MCF 10A (cell line): ENCODE data around the gene PTH2. TPM values are rescaled to one million over a fixed set of nuclear protein-coding genes. Genes with fewer than 3 reads are reported as not detected.

Source experiments
- BruUV-seq: library from RNA; stranded (reverse); fragments of 400-500 nt; replicated peaks from 2 replicates; lab custom pipeline; 2021; lab: Mats Ljungman, UMichigan
- CTCF ChIA-PET: fragments of 300-600 bp; sonication (Branson Sonifier 250); formaldehyde crosslinking; extraction: SDS; loops from one replicate; lab custom pipeline; 2021; ENCODE audit warnings: antibody characterized with exemption, inconsistent platforms; lab: Yijun Ruan, JAX
- POLR2A ChIA-PET: fragments of 300-600, 350-650 bp; sonication (Branson Sonifier 250); formaldehyde crosslinking; extraction: SDS; loops from one replicate; lab custom pipeline; 2020; ENCODE audit warnings: antibody characterized with exemption, inconsistent platforms; lab: Yijun Ruan, JAX
- DNase-seq: peaks from one replicate; pipeline ENCODE4 v3.0.0-alpha.2; 2018; ENCODE audit not compliant: unreplicated experiment
- H3K27ac Mint-ChIP-seq: one replicate; pipeline ENCODE4 v1.8.0; 2022; ENCODE audit warnings: mild to moderate bottlenecking, low read depth, mixed read lengths; ENCODE audit not compliant: unreplicated experiment
- H3K27me3 Mint-ChIP-seq: one replicate; pipeline ENCODE4 v1.8.0; 2022; ENCODE audit warnings: mixed read lengths; ENCODE audit not compliant: insufficient read depth, unreplicated experiment
- H3K36me3 Mint-ChIP-seq: one replicate; pipeline ENCODE4 v1.8.0; 2022; ENCODE audit warnings: mild to moderate bottlenecking, moderate library complexity, mixed read lengths; ENCODE audit not compliant: insufficient read depth, unreplicated experiment
- H3K4me1 Mint-ChIP-seq: one replicate; pipeline ENCODE4 v1.8.0; 2022; ENCODE audit warnings: mixed read lengths; ENCODE audit not compliant: insufficient read depth, unreplicated experiment
- H3K4me3 Mint-ChIP-seq: one replicate; pipeline ENCODE4 v1.8.0; 2022; ENCODE audit warnings: mild to moderate bottlenecking, moderate library complexity, mixed read lengths; ENCODE audit not compliant: unreplicated experiment
- H3K9me3 Mint-ChIP-seq: one replicate; pipeline ENCODE4 v1.8.0; 2022; ENCODE audit warnings: mixed read lengths; ENCODE audit not compliant: unreplicated experiment
- intact Hi-C: fragments of 100-400 bp; cut with micrococcal nuclease; formaldehyde crosslinking; loops from 2 replicates; pipeline ENCODE4 v1.14.1; 2022
- total RNA-seq: library from RNA; stranded (reverse); gene quantifications from 2 replicates; pipeline ENCODE4 v1.2.3, GENCODE V29; 2022
- TF ChIP-seq, protein P1 (sequence below): fragments of 200-600 bp; IDR thresholded peaks from one replicate; pipeline ENCODE4 v1.8.0; 2022; ENCODE audit warnings: antibody characterized with exemption, mild to moderate bottlenecking; ENCODE audit not compliant: unreplicated experiment

PTH2 gene
- total RNA-seq, 1 experiment from 2014 or later: not detected

DNA sequence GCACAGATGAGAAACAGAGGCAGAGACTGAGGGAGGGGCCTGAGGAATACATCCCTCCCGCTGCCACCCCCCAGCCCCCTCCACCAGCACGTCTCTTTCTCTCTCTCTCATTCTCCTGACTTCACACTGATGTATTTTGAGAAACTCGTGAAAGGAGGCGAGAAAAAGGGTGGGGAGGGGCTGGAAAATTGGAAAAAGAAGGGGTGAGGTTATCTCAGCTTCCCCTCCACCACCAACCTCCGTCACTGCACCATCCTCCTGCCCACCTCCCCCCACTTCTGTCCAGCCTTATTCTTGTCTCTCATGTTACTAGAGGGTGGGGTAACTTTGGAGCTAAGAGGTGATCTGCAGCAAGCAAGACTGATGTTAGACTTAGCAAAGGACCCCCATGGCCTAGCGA, 16.6 kb upstream of the PTH2 start:
- TF ChIP-seq, protein P1, sequence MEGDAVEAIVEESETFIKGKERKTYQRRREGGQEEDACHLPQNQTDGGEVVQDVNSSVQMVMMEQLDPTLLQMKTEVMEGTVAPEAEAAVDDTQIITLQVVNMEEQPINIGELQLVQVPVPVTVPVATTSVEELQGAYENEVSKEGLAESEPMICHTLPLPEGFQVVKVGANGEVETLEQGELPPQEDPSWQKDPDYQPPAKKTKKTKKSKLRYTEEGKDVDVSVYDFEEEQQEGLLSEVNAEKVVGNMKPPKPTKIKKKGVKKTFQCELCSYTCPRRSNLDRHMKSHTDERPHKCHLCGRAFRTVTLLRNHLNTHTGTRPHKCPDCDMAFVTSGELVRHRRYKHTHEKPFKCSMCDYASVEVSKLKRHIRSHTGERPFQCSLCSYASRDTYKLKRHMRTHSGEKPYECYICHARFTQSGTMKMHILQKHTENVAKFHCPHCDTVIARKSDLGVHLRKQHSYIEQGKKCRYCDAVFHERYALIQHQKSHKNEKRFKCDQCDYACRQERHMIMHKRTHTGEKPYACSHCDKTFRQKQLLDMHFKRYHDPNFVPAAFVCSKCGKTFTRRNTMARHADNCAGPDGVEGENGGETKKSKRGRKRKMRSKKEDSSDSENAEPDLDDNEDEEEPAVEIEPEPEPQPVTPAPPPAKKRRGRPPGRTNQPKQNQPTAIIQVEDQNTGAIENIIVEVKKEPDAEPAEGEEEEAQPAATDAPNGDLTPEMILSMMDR: no peak
- Mint-ChIP-seq H3K4me1 (peaks cover 28% of the 10 kb centered on the region), H3K4me3 (no peak overlapping the region), H3K27me3 (peaks cover 67% of the 10 kb centered on the region), H3K27ac (no peak overlapping the region), H3K36me3 (no peaks in the 10 kb centered on the region), H3K9me3 (no peaks in the 10 kb centered on the region)
- ChIA-PET POLR2A (interaction anchor here (0.5 to 0.7 kb wide), 2 partner anchors 429 to 775 kb away, joined by 3 to 4 read pairs; no protein-coding TSS in a partner anchor), CTCF (interaction anchor here (0.8 to 1.9 kb wide), 2 partner anchors 15 to 49 kb away, joined by 3 to 6 read pairs; partner anchors contain the start of gene GFY)
- intact Hi-C loops: no loop called here
- DNase-seq: no peak
- no TSS peak for BruUV-seq

DNA sequence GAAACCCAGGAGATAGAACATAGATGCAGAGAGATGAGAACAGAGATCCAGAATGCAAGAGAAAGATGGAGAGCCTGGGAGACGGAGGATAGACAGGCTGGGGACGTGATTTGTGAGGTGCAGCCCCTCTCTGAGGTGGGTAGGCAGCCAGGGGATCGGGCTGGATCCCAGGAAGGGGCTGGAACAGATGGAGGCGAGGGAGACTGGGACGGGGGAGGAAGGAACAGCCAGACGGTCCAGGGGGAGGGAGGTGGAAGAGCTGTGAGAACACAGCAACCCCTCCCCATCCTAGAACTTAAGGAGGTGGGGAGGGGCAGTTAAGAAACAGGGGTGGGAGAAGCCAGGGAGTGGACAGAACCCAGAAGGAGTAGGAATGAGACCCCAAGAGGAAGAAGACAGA, 15.0 kb upstream of the PTH2 start:
- H3K27me3 Mint-ChIP-seq: peaks cover 67% of the 10 kb centered on the region
- no peak overlapping the region for H3K27ac Mint-ChIP-seq
- DNase-seq: no peak
- intact Hi-C loops: no loop called here
- ChIA-PET POLR2A (no interaction called here), CTCF (no interaction called here)
- H3K4me3 Mint-ChIP-seq: no peak overlapping the region
- no peaks in the 10 kb centered on the region for H3K9me3 Mint-ChIP-seq
- H3K36me3 Mint-ChIP-seq: no peaks in the 10 kb centered on the region
- TF ChIP-seq, protein P1: no peak
- H3K4me1 Mint-ChIP-seq: peaks cover 19% of the 10 kb centered on the region
- BruUV-seq: no TSS peak

DNA sequence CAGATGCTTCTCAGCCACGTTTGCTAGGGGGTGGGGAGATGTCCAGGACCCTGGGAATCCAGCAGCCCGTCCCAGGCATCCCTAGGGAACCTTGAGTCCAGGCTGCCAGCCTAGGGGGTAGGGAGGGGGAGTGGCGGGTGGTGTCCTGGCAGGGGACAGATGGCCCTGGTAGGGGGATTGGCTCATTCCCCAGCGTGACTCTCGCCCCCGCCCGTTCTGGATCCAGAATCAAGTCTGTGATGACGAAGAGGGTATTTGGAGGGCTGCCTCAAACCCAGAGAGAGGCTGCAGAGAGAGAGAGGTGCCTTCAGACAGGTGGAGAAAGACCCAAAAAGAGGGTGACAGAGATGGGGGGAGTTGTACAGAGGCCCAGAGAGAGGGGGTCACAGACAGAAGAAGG, 14.0 kb upstream of the PTH2 start:
- ChIA-PET POLR2A (interaction anchor here (1.0 kb wide), 1 partner anchor 13 kb away, joined by 3 read pairs; no protein-coding TSS in a partner anchor), CTCF (no interaction called here)
- intact Hi-C loops: no loop called here
- TF ChIP-seq, protein P1: no peak
- no peaks in the 10 kb centered on the region for H3K36me3 Mint-ChIP-seq
- DNase-seq: no peak
- H3K4me1 Mint-ChIP-seq: peaks cover 13% of the 10 kb centered on the region
- no peaks in the 10 kb centered on the region for H3K9me3 Mint-ChIP-seq
- H3K4me3 Mint-ChIP-seq: no peak overlapping the region
- H3K27ac Mint-ChIP-seq: no peak overlapping the region
- peaks cover 59% of the 10 kb centered on the region for H3K27me3 Mint-ChIP-seq
- BruUV-seq: no TSS peak

DNA sequence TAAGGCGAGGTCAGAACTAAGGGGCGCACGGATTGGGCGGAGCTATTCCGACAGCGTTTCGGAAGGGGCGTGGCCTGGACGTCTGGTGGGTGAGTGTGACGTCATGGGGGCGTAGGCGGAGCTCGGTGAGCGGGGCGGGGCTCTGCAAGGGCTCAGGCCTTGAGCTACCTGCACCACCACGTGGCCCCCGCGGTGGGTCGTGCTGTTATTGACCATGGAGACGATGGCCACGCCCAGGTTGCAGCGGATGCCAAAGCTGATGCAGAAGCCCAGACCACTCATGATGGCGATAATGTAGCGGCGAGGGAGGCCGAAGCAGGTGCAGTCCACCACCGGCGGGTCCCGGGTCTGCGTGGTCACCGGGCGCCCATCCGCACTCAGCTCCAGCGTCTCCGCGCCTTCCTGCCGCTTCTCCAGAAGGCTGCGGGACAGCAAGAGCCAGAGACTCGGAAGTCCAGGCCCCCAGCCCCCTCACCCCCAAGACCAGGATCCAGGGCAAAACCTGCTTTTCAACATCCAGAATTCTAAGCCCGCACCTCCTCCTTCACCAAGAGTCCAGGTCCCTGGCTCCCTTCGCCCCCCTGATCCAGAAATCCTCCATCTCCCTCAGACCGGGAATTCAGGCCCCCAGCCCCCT, 13.3 kb upstream of the PTH2 start:
- TF ChIP-seq, protein P1: no peak
- peaks cover 7% of the 10 kb centered on the region for H3K4me1 Mint-ChIP-seq
- H3K36me3 Mint-ChIP-seq: no peaks in the 10 kb centered on the region
- no TSS peak for BruUV-seq
- H3K9me3 Mint-ChIP-seq: no peaks in the 10 kb centered on the region
- no peak for DNase-seq
- intact Hi-C loops: no loop called here
- H3K4me3 Mint-ChIP-seq: no peak overlapping the region
- no peak overlapping the region for H3K27ac Mint-ChIP-seq
- CTCF ChIA-PET: interaction anchor here (0.7 kb wide), 3 partner anchors 46 to 168 kb away, joined by 3 to 4 read pairs (median 4); no protein-coding TSS in a partner anchor
- POLR2A ChIA-PET: interaction anchor here (0.6 to 1.0 kb wide), 2 partner anchors 12 to 109 kb away, joined by 3 read pairs; no protein-coding TSS in a partner anchor
- H3K27me3 Mint-ChIP-seq: peaks cover 52% of the 10 kb centered on the region
